PFSK-1 (cell line): Measurements from ENCODE around the gene CBL.

ENCODE experiments used
- FOXP2 ChIP-seq: optimal IDR thresholded peaks from 2 replicates; pipeline ENCODE3; 2011; ENCODE audit warnings: borderline replicate concordance, control low read depth, inconsistent platforms; ENCODE audit not compliant: insufficient read depth; ENCODE audit errors: extremely low read length, extremely low read depth
- POLR2AphosphoS5 ChIP-seq: IDR thresholded peaks from 2 replicates; pipeline ENCODE4 v1.6.1; 2012; ENCODE audit warnings: low read depth, mild to moderate bottlenecking, control low read depth, low read length, moderate library complexity
- TF ChIP-seq, protein P1 (sequence below), 2 experiments: IDR thresholded peaks; 2 replicates each; pipeline versions ENCODE4 v1.6.1 to v1.8.0; 2011 to 2012; ENCODE audit warnings: low read depth in 2 of 2, low read length in 2 of 2, control low read depth in 1 of 2, inconsistent platforms in 1 of 2, mild to moderate bottlenecking in 1 of 2, moderate library complexity in 1 of 2; ENCODE audit not compliant: insufficient read depth in 1 of 2

GRCh38 chr11:119190531-119190930 is 15.6 kb upstream of the CBL start:
- TF ChIP-seq POLR2AphosphoS5 (no peak), FOXP2 (no peak)
- TF ChIP-seq, protein P1, sequence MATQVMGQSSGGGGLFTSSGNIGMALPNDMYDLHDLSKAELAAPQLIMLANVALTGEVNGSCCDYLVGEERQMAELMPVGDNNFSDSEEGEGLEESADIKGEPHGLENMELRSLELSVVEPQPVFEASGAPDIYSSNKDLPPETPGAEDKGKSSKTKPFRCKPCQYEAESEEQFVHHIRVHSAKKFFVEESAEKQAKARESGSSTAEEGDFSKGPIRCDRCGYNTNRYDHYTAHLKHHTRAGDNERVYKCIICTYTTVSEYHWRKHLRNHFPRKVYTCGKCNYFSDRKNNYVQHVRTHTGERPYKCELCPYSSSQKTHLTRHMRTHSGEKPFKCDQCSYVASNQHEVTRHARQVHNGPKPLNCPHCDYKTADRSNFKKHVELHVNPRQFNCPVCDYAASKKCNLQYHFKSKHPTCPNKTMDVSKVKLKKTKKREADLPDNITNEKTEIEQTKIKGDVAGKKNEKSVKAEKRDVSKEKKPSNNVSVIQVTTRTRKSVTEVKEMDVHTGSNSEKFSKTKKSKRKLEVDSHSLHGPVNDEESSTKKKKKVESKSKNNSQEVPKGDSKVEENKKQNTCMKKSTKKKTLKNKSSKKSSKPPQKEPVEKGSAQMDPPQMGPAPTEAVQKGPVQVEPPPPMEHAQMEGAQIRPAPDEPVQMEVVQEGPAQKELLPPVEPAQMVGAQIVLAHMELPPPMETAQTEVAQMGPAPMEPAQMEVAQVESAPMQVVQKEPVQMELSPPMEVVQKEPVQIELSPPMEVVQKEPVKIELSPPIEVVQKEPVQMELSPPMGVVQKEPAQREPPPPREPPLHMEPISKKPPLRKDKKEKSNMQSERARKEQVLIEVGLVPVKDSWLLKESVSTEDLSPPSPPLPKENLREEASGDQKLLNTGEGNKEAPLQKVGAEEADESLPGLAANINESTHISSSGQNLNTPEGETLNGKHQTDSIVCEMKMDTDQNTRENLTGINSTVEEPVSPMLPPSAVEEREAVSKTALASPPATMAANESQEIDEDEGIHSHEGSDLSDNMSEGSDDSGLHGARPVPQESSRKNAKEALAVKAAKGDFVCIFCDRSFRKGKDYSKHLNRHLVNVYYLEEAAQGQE (IDR thresholded peaks at IDR 0.05; ENCODE audit: insufficient read depth in 1 of 2, low read depth in 2 of 2, low read length in 2 of 2), result no peak
